PC-3 (cell line): ENCODE data around the gene AGFG2.

Experiments used
- CTCF ChIP-seq: fragments of 300-600 bp; sonication (generic); conservative IDR thresholded peaks from 2 replicates; pipeline ENCODE4 v1.5.1; 2017; ENCODE audit warnings: antibody characterized with exemption, low read depth, mild to moderate bottlenecking, low read length
- EZH2 ChIP-seq: fragments of 300-600 bp; sonication (generic); IDR thresholded peaks from one replicate; pipeline ENCODE4 v1.6.1; 2017; ENCODE audit warnings: antibody characterized with exemption, mild to moderate bottlenecking, low read length; ENCODE audit not compliant: unreplicated experiment

GRCh38 chr7:100572949-100573675 lies 34.1 kb downstream of the AGFG2 start:
- TF ChIP-seq CTCF (no peak), EZH2 (no peak)
